GM12878 (cell line): ENCODE data around the gene CTNNA2. TPM values are rescaled to one million over a fixed set of nuclear protein-coding genes. Genes with fewer than 3 reads are reported as not detected.

ENCODE experiments used
- ATAC-seq: fragments of 200-7000 bp; cut with Tn5 transposase; 3 replicates; pipeline ENCODE4 v1.9.1; 2020; ENCODE audit warnings: mild to moderate bottlenecking, moderate library complexity
- BruUV-seq: library from RNA; stranded (reverse); fragments of 400-500 nt; replicated peaks from 2 replicates; lab custom pipeline; 2021; lab: Mats Ljungman, UMichigan
- CTCF ChIA-PET: fragments of 300-600 bp; sonication (Branson Sonifier 250); formaldehyde crosslinking; extraction: SDS; loops from one replicate; lab custom pipeline; 2021; ENCODE audit warnings: inconsistent platforms; lab: Yijun Ruan, JAX
- POLR2A ChIA-PET: fragments of 350-600 bp; formaldehyde crosslinking; extraction: SDS; loops from one replicate; lab custom pipeline; 2021; ENCODE audit warnings: inconsistent platforms; lab: Charles Lee
- RAD21 ChIA-PET: fragments of 300-600 bp; sonication (Branson Sonifier 250); formaldehyde crosslinking; loops from one replicate; lab custom pipeline; 2023; ENCODE audit warnings: antibody characterized with exemption; ENCODE audit not compliant: unreplicated experiment; lab: Charles Lee
- SMC1A ChIA-PET: fragments of 300-600 bp; sonication (Branson Sonifier 250); formaldehyde crosslinking; loops from one replicate; lab custom pipeline; 2023; ENCODE audit not compliant: unreplicated experiment, uncharacterized antibody; lab: Charles Lee
- DNase-seq: peaks from one replicate; pipeline ENCODE4 v3.0.0-alpha.2; 2011; ENCODE audit warnings: low read depth, low spot score
- FAIRE-seq: peaks from 3 replicates; lab custom pipeline; 2011; peaks lifted over from hg19 to GRCh38; lab: Jason Lieb, UNC
- H2AFZ ChIP-seq: 2 replicates; pipeline ENCODE4 v1.6.0; 2011; ENCODE audit warnings: low read depth, low read length, control low read depth; ENCODE audit not compliant: control insufficient read depth
- H3K27ac ChIP-seq: 2 replicates; pipeline ENCODE4 v1.5.1; 2011; ENCODE audit warnings: control low read depth; ENCODE audit not compliant: control insufficient read depth, insufficient read depth
- H3K27me3 ChIP-seq, 2 experiments: replicated peaks in 1 of 2; 2 replicates each; pipeline versions ENCODE4 v1.6.0 to v1.6.1; 2011; ENCODE audit warnings: low read length in 1 of 2; ENCODE audit not compliant: control insufficient read depth in 2 of 2, insufficient read depth in 2 of 2
- H3K36me3 ChIP-seq, 2 experiments: 2 replicates each; pipeline ENCODE4 v1.5.1; 2011; ENCODE audit warnings: low read length in 1 of 2; ENCODE audit not compliant: control insufficient read depth in 2 of 2, insufficient read depth in 2 of 2
- H3K4me1 ChIP-seq: 2 replicates; pipeline ENCODE4 v1.6.1; 2011; ENCODE audit warnings: mild to moderate bottlenecking, low read length, moderate library complexity, mixed read lengths; ENCODE audit not compliant: control insufficient read depth, insufficient read depth
- H3K4me2 ChIP-seq: 2 replicates; pipeline ENCODE4 v1.6.0; 2011; ENCODE audit warnings: control low read depth; ENCODE audit not compliant: control insufficient read depth, insufficient read depth
- H3K4me3 ChIP-seq: fragments of 200-600 bp; sonication (generic); 2 replicates; pipeline ENCODE4 v1.5.1; 2016
- H3K79me2 ChIP-seq: 2 replicates; pipeline ENCODE4 v1.6.0; 2011; ENCODE audit warnings: low read length; ENCODE audit not compliant: control insufficient read depth, insufficient read depth
- H3K9ac ChIP-seq: 2 replicates; pipeline ENCODE4 v1.8.0; 2011; ENCODE audit warnings: low read length, control low read depth, mixed read lengths; ENCODE audit not compliant: control insufficient read depth, insufficient read depth
- H3K9me3 ChIP-seq: replicated peaks from 3 replicates; pipeline ENCODE4 v1.5.1; 2011; ENCODE audit warnings: mild to moderate bottlenecking, low read length; ENCODE audit not compliant: control insufficient read depth, insufficient read depth
- H4K20me1 ChIP-seq: 2 replicates; pipeline ENCODE4 v1.6.0; 2011; ENCODE audit not compliant: control insufficient read depth, insufficient read depth
- ATF2 ChIP-seq: IDR thresholded peaks from 2 replicates; pipeline ENCODE4 v1.6.1; 2012; ENCODE audit warnings: low read length, inconsistent platforms
- BACH1 ChIP-seq: fragments of 450-650 bp; IDR thresholded peaks from 2 replicates; pipeline ENCODE4 v1.6.1; 2017; ENCODE audit warnings: mild to moderate bottlenecking, borderline replicate concordance
- ELK1 ChIP-seq: IDR thresholded peaks from 2 replicates; pipeline ENCODE4 v1.6.1; 2012; ENCODE audit warnings: low read depth, low read length, improper control_type of control experiment
- FOS ChIP-seq: IDR thresholded peaks from 3 replicates; pipeline ENCODE4 v1.6.1; 2011; ENCODE audit warnings: borderline replicate concordance; ENCODE audit not compliant: insufficient read length; ENCODE audit errors: extremely low read depth
- IRF5 ChIP-seq: fragments of 450-650 bp; IDR thresholded peaks from 2 replicates; pipeline ENCODE4 v1.6.1; 2017; ENCODE audit warnings: borderline replicate concordance
- MYB ChIP-seq: fragments of 150-350 bp; IDR thresholded peaks from 2 replicates; pipeline ENCODE4 v1.6.1; 2014; ENCODE audit warnings: mild to moderate bottlenecking, low read depth, low read length, borderline replicate concordance
- RAD21 ChIP-seq: IDR thresholded peaks from 2 replicates; pipeline ENCODE4 v1.6.1; 2011; ENCODE audit warnings: mild to moderate bottlenecking, low read depth, low read length, moderate library complexity; ENCODE audit not compliant: insufficient read depth
- SIN3A ChIP-seq: IDR thresholded peaks from 2 replicates; pipeline ENCODE4 v1.6.1; 2012; ENCODE audit warnings: low read depth, low read length, improper control_type of control experiment
- TCF12 ChIP-seq: IDR thresholded peaks from 2 replicates; pipeline ENCODE4 v1.6.1; 2011; ENCODE audit warnings: low read depth, mild to moderate bottlenecking, low read length
- ZNF384 ChIP-seq: IDR thresholded peaks from 2 replicates; pipeline ENCODE4 v1.6.1; 2012; ENCODE audit warnings: low read depth, mild to moderate bottlenecking, low read length, improper control_type of control experiment, borderline replicate concordance
- WGBS: methylation state at CpG from one replicate; pipeline ENCODE4 v1.1.6; 2016; ENCODE audit warnings: low lambda C conversion rate; ENCODE audit not compliant: insufficient replicate concordance, insufficient coverage; ENCODE audit errors: missing lambda C conversion rate; 5-methylcytosine and 5-hydroxymethylcytosine counted together
- in situ Hi-C: fragments of 300-500 bp; cut with MboI; formaldehyde crosslinking; loops from 9 replicates; pipeline ENCODE4 v1.14.3; 2018; ENCODE audit warnings: mixed read lengths
- intact Hi-C: fragments of 100-400 bp; cut with micrococcal nuclease; formaldehyde crosslinking; loops from one replicate; pipeline ENCODE4 v1.14.2; 2022; ENCODE audit not compliant: unreplicated experiment
- polyA plus RNA-seq, 11 experiments: library from polyadenylated mRNA; depleted of rRNA in 4 of 11; unstranded in 6 of 11; stranded (reverse) in 5 of 11; fragments of >200 nt; fragmentation: Nextera tagmentation in 4 of 11; fragmentation: Illumina TruSeq in 1 of 11; extraction: Ambion mirVana in 4 of 11; extraction: Trizol in 1 of 11; gene quantifications; 1 replicate in 1 of 11; 2 replicates in 10 of 11; pipeline versions ENCODE4 v1.2.1 to v1.2.3, GENCODE V29; 2011 to 2016; ENCODE audit warnings: inconsistent platforms in 2 of 11, missing spikeins in 2 of 11, low read depth in 1 of 11
- total RNA-seq, 4 experiments: library from RNA; depleted of rRNA in 3 of 4; stranded (reverse); fragments of >200 nt in 3 of 4; fragmentation: Illumina TruSeq in 1 of 4; extraction: Trizol in 1 of 4; gene quantifications; 2 replicates each; pipeline versions ENCODE4 v1.2.1 to v1.2.3, GENCODE V29; 2013 to 2021
- TF ChIP-seq, protein P1 (sequence below): fragments of 450-650 bp; IDR thresholded peaks from 2 replicates; pipeline ENCODE4 v1.6.1; 2017; ENCODE audit warnings: mild to moderate bottlenecking

Gene CTNNA2
- total and polyA plus RNA-seq, 10 of the 15 experiments (the other 5 are each of a cell fraction or from before 2014, with no cell fraction given): 2.4 to 36.2 (median 6.6) TPM

DNA sequence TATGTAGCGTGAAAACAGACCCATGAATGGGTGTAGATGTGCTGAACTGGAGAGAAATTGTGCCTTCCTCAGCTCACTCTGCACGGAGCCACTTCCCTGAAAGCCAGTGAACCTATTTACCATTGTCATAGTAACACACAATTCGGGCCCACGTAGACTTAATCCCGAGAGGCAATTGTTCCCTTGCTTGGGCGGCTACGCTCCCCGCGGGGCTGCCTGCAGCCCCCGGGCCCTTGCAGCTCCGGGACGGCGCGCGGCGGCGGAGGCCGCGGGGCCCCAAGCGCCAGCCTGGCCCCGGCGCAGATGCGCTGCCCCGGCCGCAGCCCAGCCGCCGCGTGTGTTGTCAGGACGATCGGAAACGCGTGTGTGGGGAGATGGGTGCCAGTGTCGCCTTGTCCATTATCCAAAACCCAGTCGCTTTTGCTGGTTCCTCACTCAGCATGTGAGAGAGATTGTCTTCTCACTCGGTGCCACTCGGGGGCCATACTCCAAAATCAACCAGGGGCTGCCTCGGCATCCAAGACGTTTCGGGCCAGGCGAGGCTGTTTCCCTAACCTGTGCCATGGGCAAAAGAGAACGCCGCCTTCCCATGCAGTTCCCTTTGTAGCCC is 809.6 kb downstream of the CTNNA2 start:
- intact Hi-C loops (loop anchor here (10.0 kb wide), 2 partner anchors 142 to 532 kb away; no protein-coding TSS in a partner anchor), in situ Hi-C loops (no loop called here)
- Histone ChIP-seq H3K9me3 (no peaks in the 10 kb centered on the region), H3K4me2 (no peak overlapping the region), H2AFZ (no peak overlapping the region), H3K9ac (no peak overlapping the region), H3K79me2 (no peaks in the 10 kb centered on the region), H3K4me1 (no peaks in the 10 kb centered on the region), H3K36me3 (no peaks in the 10 kb centered on the region), H4K20me1 (no peaks in the 10 kb centered on the region), H3K27ac (no peak overlapping the region), H3K27me3 (peaks cover 0 to 6% of the 10 kb centered on the region in 2 experiments; a peak in 2 of 4 replicates), H3K4me3 (no peak overlapping the region)
- no peak for FAIRE-seq
- ChIA-PET RAD21 (interaction anchor here (0.7 to 6.4 kb wide), 3 partner anchors 45 to 177 kb away, joined by 3 to 385 read pairs (median 7); no protein-coding TSS in a partner anchor), CTCF (interaction anchor here (0.6 to 9.9 kb wide), 3 partner anchors 14 to 684 kb away, joined by 4 to 440 read pairs (median 17); no protein-coding TSS in a partner anchor), POLR2A (no interaction called here), SMC1A (interaction anchor here (0.7 to 8.9 kb wide), 7 partner anchors 28 to 234 kb away, joined by 3 to 530 read pairs (median 4); no protein-coding TSS in a partner anchor)
- no TSS peak for BruUV-seq
- 40% methylated on average over 42 of the region's 42 CpGs for WGBS
- no peak for TF ChIP-seq FOS
- TF ChIP-seq BACH1: no peak
- TF ChIP-seq ZNF384: no peak
- TF ChIP-seq, protein P1, sequence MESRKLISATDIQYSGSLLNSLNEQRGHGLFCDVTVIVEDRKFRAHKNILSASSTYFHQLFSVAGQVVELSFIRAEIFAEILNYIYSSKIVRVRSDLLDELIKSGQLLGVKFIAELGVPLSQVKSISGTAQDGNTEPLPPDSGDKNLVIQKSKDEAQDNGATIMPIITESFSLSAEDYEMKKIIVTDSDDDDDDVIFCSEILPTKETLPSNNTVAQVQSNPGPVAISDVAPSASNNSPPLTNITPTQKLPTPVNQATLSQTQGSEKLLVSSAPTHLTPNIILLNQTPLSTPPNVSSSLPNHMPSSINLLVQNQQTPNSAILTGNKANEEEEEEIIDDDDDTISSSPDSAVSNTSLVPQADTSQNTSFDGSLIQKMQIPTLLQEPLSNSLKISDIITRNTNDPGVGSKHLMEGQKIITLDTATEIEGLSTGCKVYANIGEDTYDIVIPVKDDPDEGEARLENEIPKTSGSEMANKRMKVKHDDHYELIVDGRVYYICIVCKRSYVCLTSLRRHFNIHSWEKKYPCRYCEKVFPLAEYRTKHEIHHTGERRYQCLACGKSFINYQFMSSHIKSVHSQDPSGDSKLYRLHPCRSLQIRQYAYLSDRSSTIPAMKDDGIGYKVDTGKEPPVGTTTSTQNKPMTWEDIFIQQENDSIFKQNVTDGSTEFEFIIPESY: no peak
- TF ChIP-seq MYB: no peak
- TF ChIP-seq SIN3A: no peak
- TF ChIP-seq TCF12: no peak
- TF ChIP-seq ELK1: no peak
- no peak for TF ChIP-seq RAD21
- no peak for TF ChIP-seq IRF5
- TF ChIP-seq ATF2: no peak
- ATAC-seq: no peak
- no peak for DNase-seq
